ENCODE results near the gene LRP2. TPM values are rescaled to one million over a fixed set of nuclear protein-coding genes. Genes with fewer than 3 reads are reported as not detected.

Gene LRP2
- total RNA-seq, 3 donors from 2014 or later: 0.03 TPM; not detected in 2

DNA sequence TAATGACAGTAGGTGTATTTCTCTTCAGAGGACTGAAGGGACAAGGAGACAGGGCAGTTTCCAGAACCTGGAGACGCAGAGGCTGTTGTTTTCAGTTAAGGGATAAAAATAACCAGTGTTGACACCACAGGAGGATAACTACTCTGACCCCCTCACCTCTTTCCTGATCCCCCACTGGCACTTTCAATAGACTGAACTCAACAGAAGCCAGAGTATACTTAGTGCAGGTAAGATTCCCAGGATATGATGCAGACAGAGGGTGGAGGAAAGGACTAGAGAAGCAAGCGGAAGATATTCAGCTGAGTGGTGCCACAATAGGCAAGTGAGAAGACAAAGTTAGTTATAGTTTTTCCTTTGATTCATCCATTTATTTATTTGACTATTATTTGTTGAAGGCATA lies 273.2 kb downstream of the LRP2 start:
- DNase-seq (no peak), ATAC-seq (no peak)
- Mint-ChIP-seq H3K36me3 (ENCODE audit: insufficient read depth) (no peaks in the 10 kb centered on the region), H3K4me3 (no peak overlapping the region), H3K4me1 (ENCODE audit: low read depth) (no peaks in the 10 kb centered on the region), H3K9me3 (no peaks in the 10 kb centered on the region), H3K27me3 (ENCODE audit: low read depth) (peaks cover 4% of the 10 kb centered on the region)

DNA sequence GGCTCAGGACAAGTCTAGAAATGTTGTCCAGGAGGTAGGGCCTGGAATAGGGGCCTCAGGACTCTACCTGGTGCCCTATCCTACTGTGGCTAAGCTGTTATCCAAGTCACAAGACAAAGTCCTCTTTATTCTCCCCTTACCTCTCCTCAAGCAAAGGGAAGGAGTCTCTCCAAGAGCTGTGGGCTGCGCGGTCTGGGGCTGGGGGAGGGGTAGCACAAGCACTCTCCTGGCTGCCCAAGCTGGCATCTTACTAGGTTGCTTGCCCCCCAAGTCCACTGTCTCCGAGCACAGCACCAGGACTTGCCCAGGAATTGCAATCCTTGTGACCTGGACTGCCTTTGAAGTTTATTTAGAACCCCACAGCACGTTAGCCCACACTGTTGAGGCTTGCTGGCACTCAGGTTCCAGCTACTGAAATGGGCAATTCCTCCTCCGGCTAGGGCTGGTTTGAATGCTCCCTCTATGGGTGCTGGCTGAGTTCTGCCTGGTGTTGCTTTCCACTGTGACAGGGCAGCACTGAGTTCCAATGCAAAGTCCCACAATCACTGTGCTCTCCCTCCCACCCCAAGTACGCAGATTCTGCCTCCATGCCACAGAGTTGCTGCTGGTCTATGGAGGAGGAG lies 274.5 kb downstream of the LRP2 start:
- Mint-ChIP-seq H3K4me3 (no peak overlapping the region), H3K36me3 (ENCODE audit: insufficient read depth) (no peaks in the 10 kb centered on the region), H3K4me1 (ENCODE audit: low read depth) (peaks cover 2% of the 10 kb centered on the region), H3K9me3 (no peaks in the 10 kb centered on the region), H3K27me3 (ENCODE audit: low read depth) (peaks cover 4% of the 10 kb centered on the region)
- no peak for DNase-seq
- no peak for ATAC-seq

DNA sequence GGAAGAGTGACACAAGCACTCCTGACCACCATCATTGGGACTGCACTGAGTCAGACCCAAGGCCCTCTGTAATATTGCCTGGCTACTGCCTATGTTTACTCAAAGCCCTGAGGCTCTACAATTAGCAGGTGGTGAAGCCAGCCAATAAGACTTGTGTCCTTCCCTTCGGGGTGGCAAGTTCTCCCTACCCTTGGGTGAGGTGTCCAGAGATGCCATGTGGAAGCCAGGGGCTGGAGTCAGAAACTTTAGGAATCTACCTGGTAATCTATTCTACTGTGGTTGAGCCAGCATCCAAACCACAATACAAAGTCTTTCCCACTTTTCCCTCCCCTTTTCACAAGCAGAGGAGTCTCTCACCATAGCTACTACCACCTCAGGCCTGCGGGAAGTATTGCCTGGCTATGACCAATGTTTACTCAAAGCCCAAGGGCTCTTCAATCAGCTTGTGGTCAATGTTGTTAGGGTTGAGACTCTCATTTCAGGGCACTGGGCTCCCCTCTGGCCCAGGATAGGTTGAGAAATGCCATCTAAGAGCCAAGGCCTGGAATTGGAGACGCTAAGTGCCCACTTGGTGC lies 275.4 kb downstream of the LRP2 start:
- peaks cover 2% of the 10 kb centered on the region for H3K4me1 Mint-ChIP-seq (ENCODE audit: low read depth)
- H3K4me3 Mint-ChIP-seq: no peak overlapping the region
- no peak for DNase-seq
- H3K9me3 Mint-ChIP-seq: no peaks in the 10 kb centered on the region
- ATAC-seq: no peak
- no peaks in the 10 kb centered on the region for H3K36me3 Mint-ChIP-seq (ENCODE audit: insufficient read depth)
- peaks cover 4% of the 10 kb centered on the region for H3K27me3 Mint-ChIP-seq (ENCODE audit: low read depth)

DNA sequence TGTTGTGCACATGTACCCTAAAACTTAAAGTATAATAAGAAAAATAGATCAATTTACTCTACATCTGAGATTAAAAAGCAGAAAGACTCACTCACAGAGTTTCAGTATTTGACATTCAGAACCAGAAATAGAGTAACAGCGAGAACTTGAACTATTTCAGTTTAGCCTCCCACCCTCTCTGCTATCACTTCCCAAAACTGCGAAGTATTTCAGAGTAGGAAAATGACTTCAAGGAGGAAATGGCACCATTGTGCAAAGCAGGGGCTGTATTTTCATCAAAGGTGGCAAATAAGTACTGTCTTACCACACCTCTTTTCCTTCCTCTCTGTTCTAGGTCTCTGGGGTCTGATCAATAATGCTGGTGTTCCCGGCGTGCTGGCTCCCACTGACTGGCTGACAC lies 279.3 kb downstream of the LRP2 start:
- Mint-ChIP-seq H3K27me3 (ENCODE audit: low read depth) (peaks cover 4% of the 10 kb centered on the region), H3K36me3 (ENCODE audit: insufficient read depth) (no peaks in the 10 kb centered on the region), H3K9me3 (no peaks in the 10 kb centered on the region), H3K4me1 (ENCODE audit: low read depth) (peaks cover 2% of the 10 kb centered on the region), H3K4me3 (no peak overlapping the region)
- ATAC-seq (peak in 1 of 2 donors; percentile 46), DNase-seq (no peak)

DNA sequence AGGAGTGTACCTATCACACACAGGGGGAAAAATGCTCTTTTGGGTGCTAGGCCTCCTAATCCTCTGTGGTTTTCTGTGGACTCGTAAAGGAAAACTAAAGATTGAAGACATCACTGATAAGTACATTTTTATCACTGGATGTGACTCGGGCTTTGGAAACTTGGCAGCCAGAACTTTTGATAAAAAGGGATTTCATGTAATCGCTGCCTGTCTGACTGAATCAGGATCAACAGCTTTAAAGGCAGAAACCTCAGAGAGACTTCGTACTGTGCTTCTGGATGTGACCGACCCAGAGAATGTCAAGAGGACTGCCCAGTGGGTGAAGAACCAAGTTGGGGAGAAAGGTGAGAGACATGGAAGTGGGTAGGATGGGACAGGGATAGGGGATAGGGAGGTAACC lies 280.8 kb downstream of the LRP2 start:
- ATAC-seq: no peak
- H3K36me3 Mint-ChIP-seq (ENCODE audit: insufficient read depth): no peaks in the 10 kb centered on the region
- H3K27me3 Mint-ChIP-seq (ENCODE audit: low read depth): peaks cover 4% of the 10 kb centered on the region
- H3K9me3 Mint-ChIP-seq: no peaks in the 10 kb centered on the region
- DNase-seq: no peak
- H3K4me3 Mint-ChIP-seq: no peak overlapping the region
- peaks cover 2% of the 10 kb centered on the region for H3K4me1 Mint-ChIP-seq (ENCODE audit: low read depth)

DNA sequence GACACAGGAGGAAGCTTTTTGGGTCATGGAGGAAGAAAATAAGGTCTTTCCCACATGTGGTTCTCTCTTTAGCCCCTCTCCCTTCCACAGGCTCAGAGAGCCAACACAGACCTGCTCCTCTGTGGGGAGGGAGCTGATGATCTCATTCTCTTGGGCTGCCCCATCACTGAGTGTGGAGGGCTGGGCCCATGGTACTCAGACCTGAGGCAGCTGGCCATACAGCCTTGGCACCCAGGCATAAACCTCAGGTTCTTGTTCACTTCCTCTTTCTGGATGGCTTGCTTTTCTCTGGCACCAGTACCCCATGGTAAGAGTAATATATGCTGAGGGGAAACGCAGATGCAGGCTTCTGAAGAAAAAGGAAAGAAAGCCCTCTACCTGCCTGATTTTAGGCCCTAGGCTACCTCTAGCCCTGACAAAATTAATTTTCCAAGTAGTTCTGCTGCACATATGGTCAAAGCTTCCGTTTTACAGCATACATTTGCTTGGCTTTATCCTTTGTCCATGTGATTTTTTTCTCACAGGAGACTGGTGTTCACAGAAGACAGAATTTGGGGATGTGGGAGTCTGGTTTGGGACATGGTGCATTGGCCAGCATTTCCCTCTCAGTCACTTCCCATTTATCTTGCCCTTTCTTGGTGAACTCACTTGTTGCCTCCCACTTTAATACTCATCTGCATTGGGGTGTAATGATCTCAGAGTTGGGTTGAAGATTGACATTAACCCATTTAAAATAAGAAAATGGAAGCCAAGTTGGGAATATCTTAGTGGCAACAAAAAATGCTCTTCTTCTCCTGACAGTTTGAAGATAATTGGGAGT lies 281.9 kb downstream of the LRP2 start:
- Mint-ChIP-seq H3K4me3 (no peak overlapping the region), H3K27me3 (ENCODE audit: low read depth) (peaks cover 2% of the 10 kb centered on the region), H3K9me3 (no peaks in the 10 kb centered on the region), H3K4me1 (ENCODE audit: low read depth) (peaks cover 2% of the 10 kb centered on the region), H3K36me3 (ENCODE audit: insufficient read depth) (no peaks in the 10 kb centered on the region)
- ATAC-seq (no peak), DNase-seq (no peak)

DNA sequence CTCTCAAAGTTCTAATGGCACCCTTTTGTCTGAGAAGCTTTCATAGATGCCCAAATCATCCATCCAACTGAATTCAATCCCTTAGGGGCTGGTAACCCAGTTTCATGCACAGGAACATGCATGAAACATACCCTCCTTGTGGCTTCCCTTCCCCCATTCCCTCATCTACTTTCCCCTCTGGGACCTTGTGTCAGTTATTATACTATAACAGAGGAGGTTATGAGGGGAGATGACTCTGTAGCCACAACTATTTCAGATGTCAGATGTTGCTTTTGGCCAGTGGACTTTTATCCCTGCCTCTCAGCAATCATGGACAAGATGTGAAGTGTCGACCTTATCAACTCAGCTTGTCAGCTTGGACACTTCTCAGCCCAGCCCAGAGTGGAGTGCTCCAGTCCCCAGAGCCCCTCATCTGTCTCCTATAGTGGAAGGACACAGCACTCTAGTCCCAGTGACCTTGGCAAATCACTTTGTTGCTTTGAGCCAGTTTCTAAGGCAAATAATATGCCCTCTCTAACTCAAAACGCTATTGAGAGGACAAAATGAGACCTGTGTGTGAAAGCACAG lies 284.6 kb downstream of the LRP2 start:
- no peaks in the 10 kb centered on the region for H3K36me3 Mint-ChIP-seq (ENCODE audit: insufficient read depth)
- H3K27me3 Mint-ChIP-seq (ENCODE audit: low read depth): no peaks in the 10 kb centered on the region
- H3K4me1 Mint-ChIP-seq (ENCODE audit: low read depth): peaks cover 13% of the 10 kb centered on the region
- no peaks in the 10 kb centered on the region for H3K9me3 Mint-ChIP-seq
- ATAC-seq (no peak), DNase-seq (no peak)
- no peak overlapping the region for H3K4me3 Mint-ChIP-seq

Other genes starting within 250 kb of the LRP2 start
- 1 to 10 TPM; 3.9 to 5.3 (median 4.3) TPM for gene BBS5, start 117.0 kb upstream of the LRP2 start, total RNA-seq
- not detected for gene KLHL41, start 147.2 kb upstream of the LRP2 start, total RNA-seq
- gene FASTKD1, start 211.3 kb upstream of the LRP2 start, total RNA-seq: 10 to 100 TPM; 37.2 to 47.3 (median 42.1) TPM
- gene PPIG, start 221.8 kb upstream of the LRP2 start, total RNA-seq: 10 to 100 TPM; 55.2 to 57.8 (median 57.8) TPM